Activated effector memory CD4-positive, alpha-beta T cell treated with anti-CD3 and anti-CD28 coated beads, Interleukin-2, amount 50 U/mL, for 16 hours (primary cell): Measurements from ENCODE around the gene TLCD3A.
"Not testable (repeated sequence)": the region's sequence is repeated elsewhere in the genome, so short reads cannot be mapped to it uniquely, and the experiment has no call there.

Experiments used
- DNase-seq: peaks from one replicate; pipeline ENCODE4 v3.0.0-alpha.2; 2020

The TLCD3A gene

GRCh38 chr17:750431-751037 is 18.1 kb downstream of the TLCD3A start:
- no peak for DNase-seq

GRCh38 chr17:751269-752001 is 19.0 kb downstream of the TLCD3A start:
- peak; percentile 83 for DNase-seq

DNA sequence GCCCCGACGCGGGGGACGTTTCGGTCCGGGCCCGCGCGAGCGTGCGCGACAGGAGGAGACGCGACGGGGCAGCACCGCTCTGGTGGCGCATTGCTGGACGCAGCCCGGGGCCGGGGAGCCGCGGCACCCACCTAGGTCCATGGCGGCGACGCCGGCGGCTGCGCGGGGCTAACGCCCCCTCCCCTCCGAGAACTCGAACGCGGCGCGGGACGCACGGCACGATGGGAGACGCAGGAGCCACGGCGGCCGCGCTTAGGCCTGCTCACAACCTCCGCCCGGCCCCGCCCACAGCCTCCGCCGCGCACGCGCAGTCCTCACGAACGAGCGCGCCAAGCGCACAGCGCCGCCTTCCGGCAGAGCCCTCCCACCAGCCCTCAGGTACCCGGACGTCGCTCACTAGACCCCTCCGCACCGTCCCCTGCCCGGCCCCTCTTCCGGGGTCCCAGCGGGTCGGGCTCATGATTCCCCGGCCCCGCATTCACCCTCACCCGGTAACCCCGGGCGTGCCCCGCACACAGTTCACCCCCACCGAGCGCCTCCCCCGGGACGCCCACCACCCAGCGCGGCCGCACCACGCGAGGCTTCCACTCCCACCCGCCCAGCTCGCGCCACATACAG is 19.7 kb downstream of the TLCD3A start, which contains the start of gene GEMIN4:
GEMIN4 (minus strand) TSS at position 263 of the 618 bp plus-strand sequence; CDS start at position 141, 122 bp downstream.
- peak; percentile 99 for DNase-seq

DNA sequence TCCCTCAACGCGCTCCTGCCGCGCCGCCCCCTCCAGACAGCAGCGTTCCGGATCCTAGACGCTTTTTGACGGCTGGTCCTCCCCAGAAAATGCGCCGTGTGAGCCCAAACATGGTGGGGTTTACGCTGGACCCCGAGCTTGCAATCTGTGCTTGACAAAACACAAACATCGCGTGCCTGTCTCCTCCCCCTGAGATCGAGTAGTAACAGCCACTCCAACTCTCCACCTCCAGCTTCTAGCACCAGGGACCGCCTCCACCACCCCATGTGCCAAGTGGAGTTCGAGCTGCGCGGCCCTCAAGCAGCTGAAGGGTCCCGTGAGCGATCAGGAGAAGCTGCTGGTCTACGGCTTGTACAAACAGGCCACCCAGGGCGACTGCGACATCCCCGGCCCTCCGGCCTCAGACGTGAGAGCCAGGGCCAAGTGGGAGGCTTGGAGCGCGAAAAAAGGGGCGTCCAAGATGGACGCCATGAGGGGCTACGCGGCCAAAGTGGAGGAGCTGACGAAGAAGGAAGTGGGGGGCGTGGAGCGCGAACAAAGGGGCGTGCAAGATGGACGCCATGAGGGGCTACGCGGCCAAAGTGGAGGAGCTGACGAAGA is 20.3 kb downstream of the TLCD3A start:
- DNase-seq, result no peak

GRCh38 chr17:753418-753817 is 21.0 kb downstream of the TLCD3A start:
- DNase-seq, result no peak

DNA sequence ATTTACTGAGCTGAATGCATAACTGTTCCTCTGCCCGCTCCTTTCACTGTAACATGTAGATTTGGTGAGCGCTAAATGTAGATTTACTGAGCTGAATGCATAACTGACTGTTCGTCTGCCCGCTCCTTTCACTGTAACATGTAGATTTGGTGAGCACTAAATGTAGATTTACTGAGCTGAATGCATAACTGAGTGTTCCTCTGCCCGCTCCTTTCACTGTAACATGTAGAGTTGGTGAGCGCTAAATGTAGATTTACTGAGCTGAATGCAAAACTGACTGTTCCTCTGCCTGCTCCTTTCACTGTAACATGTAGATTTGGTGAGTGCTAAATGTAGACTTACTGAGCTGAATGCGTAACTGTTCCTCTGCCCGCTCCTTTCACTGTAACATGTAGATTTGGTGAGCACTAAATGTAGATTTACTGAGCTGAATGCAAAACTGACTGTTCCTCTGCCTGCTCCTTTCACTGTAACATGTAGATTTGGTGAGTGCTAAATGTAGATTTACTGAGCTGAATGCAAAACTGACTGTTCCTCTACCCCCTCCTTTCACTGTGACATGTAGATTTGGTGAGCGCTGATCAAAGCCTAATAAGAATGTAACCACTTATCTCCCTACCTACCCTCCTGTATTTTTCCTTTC is 23.0 kb downstream of the TLCD3A start:
- DNase-seq, result not testable (repeated sequence)

GRCh38 chr17:756010-756567 is 23.7 kb downstream of the TLCD3A start:
- DNase-seq, result not testable (repeated sequence)

GRCh38 chr17:759964-760363 is 27.6 kb downstream of the TLCD3A start:
- DNase-seq, result no peak

DNA sequence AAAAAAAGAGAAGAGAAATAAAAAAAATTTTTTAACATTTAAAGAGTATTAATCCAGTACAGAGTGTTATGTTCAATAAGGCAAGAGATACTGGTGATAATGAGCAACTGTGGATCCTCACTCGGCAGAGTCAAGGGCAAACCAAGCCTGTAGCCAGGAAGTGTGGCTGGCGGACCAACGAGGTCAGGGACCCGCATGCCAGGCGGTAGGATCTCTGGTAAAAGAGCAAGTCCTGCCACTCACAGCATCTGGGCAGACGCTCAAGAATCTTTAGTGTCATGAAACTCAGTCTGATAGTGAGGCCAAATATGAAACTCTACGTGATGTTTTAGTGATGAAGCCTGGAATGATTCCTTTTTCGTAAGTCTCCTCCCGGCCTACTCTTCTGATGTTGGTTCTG is 28.0 kb downstream of the TLCD3A start:
- DNase-seq, result no peak

GRCh38 chr17:767076-767475 is 34.7 kb downstream of the TLCD3A start:
- DNase-seq, result no peak

GRCh38 chr17:773016-773415 is 40.6 kb downstream of the TLCD3A start:
- no peak for DNase-seq

DNA sequence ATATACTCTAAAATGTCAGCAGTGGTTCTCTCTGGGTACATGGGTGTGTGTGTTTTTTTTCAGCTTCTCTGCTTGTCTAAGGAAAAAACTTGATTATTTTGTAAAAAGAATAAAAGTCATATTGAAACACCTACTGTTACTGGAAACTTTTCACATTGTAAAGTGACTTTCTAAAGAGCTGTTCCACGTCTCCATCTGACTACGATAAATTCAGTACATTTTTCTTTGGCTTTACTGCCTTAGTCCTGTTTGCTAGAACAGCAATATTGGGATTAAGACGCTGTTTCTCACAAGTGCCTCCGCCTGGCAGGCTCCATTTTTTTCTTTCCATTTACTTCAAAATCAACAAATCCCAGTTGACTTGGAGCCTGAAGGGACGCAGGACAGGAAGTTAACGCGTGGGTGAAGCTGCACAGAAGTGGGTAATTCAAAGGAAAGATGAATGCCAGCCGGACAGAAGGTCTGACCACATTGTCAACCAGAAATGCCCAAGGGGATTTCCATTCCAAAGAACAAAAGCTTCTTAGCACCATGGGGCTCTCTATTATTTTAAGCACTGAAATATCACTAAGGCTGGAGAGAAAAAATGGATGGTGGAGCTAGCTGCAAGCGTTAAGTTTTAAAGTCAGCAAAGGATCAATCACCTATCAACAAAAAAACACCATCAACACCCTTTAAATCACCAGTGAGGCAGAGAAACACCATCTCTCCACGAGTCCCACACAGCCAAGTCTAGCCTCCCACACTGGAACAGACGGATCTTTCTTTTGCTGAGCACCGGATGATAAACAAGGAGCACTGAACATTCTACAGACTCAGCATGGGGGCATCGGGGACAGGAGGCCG is 41.3 kb downstream of the TLCD3A start:
- DNase-seq, result no peak

- DNase-seq, result no peak
Observed at GRCh38 chr17:774313-774584, 41.9 kb downstream of the TLCD3A start.

DNA sequence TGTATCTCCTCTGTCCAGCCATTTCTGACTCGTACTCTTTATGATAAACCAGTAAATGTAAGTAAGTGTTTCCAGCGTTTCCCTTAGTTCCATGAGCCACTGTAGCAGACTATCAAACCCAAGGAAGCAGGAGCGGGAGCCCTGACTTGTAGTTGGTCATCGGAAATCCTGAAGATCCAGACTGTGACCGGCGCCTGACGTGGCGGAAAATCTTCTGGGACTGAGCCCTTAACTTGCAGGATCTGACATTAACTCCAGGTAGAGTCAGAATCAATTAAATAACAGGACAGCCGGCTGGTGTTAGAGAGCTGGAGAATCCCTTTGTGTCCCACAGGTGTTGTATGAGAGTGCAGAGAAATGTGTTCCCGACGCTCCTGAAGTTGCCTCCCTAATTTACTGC is 45.7 kb downstream of the TLCD3A start:
- DNase-seq, result no peak

- DNase-seq, result peak; percentile 98
Observed at GRCh38 chr17:781805-782731, 49.7 kb downstream of the TLCD3A start, which contains the start of the genes GLOD4 and MRM3. GLOD4 (minus strand) TSS chr17:782280; CDS start chr17:782255, 25 bp downstream. MRM3 (plus strand) TSS chr17:782353; CDS start chr17:782379, 26 bp downstream.

DNA sequence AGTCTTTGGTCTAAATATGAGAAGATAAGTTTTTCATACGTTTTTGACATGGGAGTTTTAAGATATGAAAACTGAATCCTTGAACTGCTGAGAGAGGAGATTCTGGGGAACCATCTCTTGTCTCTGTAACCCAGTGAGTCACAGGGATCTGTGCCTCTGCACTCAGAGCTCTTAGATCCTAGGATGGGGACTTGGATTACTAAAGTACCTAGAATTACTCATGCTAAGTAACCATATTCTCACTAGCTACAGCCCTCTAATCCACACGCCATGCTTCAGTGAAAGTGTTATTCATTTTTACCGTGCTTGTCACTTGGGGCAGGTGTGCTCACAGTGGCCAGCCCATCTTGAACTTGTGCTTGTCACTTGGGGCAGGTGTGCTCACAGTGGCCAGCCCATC is 51.7 kb downstream of the TLCD3A start:
- no peak for DNase-seq

DNA sequence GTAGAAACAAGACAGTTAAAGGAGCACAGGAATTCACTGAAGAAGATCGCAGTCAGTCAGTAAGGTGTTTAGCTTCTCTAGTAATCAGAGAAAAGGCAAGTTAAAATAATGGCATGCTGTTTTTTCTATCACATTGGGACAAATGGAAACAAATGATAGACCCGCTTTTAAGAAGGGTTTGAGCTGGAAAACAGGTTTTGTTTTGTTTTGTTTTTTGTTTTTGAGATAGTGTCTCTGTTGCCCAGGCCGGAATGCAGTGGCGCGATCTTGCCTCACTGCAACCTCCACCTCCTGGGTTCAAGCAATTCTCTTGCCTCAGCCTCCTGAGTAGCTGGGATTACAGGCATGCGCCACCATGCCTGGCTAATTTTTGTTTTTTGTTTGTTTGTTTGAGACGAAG is 53.5 kb downstream of the TLCD3A start:
- DNase-seq, result not testable (repeated sequence)

DNA sequence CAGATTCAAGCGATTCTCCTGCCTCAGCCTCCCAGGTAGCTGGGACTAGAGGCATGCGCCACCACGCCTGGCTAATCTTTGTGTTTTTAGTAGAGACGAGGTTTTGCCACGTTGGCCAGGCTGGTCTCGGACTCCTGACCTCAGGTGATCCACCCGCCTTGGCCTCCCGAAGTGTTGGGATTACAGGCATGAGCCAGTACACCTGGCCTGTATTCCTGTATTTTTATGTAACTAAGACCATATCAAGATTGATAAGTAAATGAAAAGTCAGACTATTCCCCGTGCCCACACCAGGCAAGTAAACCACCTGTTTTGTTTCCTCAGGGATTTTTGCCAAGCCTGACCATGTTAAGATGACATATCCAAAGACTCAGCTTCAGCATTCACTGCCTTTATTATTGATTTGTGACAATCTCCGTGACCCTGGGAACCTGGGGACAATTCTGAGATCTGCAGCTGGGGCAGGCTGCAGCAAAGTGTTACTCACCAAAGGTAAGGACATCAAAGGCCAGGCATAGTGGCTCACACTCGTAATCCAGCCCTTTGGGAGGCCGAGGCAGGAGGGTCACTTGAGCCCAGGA is 55.3 kb downstream of the TLCD3A start:
- DNase-seq, result no peak

DNA sequence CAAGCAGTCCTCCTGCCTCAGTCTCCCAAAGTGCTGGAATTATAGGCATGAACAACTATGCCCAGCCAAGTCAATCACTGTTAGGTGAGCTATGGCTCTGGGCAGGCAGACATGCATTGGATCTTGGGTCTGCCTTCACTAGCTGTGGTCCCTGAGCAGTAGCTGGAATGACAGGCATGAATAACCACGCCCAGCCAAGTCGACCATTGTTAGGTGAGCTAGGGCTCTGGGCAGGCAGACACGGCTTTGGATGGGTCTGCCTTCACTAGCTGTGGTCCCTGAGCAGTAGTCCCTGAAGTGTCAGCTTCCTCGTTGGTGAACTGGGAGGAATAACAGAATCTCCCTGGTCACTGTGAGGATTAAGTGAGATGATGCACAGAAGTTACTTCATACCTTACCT is 56.2 kb downstream of the TLCD3A start:
- no peak for DNase-seq

- DNase-seq, result no peak
Observed at GRCh38 chr17:789160-789840, 56.9 kb downstream of the TLCD3A start.
